Vagina (tissue), 2 donors: Measurements from ENCODE around the gene C10orf90.

Experiments used
- CTCF ChIP-seq, 3 experiments: fragments of 450-650 bp in 2 of 3; fragments of 200-600 bp in 1 of 3; sonication (generic) in 1 of 3; IDR thresholded peaks; one replicate each; pipeline ENCODE4 v1.5.1; 2017 to 2019; ENCODE audit warnings: antibody characterized with exemption in 3 of 3, mild to moderate bottlenecking in 2 of 3, moderate library complexity in 2 of 3
- POLR2A ChIP-seq, 2 donors: fragments of 450-650 bp; IDR thresholded peaks; one replicate each; pipeline ENCODE4 v1.6.1; 2017; ENCODE audit warnings: antibody characterized with exemption in 2 of 2, mild to moderate bottlenecking in 2 of 2, moderate library complexity in 2 of 2
- POLR2AphosphoS5 ChIP-seq, 2 donors: sonication (generic); formaldehyde crosslinking; IDR thresholded peaks; one replicate each; pipeline ENCODE4 v1.9.0; 2017; ENCODE audit warnings: antibody characterized with exemption in 2 of 2, mild to moderate bottlenecking in 2 of 2, low read depth in 1 of 2; ENCODE audit not compliant: insufficient read depth in 1 of 2

GRCh38 chr10:126696684-126697083 lies 26.2 kb upstream of the C10orf90 start:
- TF ChIP-seq POLR2A (IDR thresholded peaks at IDR 0.05) = no peak
- TF ChIP-seq POLR2AphosphoS5 (IDR thresholded peaks at IDR 0.05; ENCODE audit: insufficient read depth in 1 of 2, low read depth in 1 of 2) = no peak
- TF ChIP-seq CTCF (IDR thresholded peaks at IDR 0.05) = no peak
